Pulmonary artery endothelial cell (primary cell): Measurements from ENCODE around the gene SULF2. TPM values are rescaled to one million over a fixed set of nuclear protein-coding genes. Genes with fewer than 3 reads are reported as not detected.
"Not testable (repeated sequence)": the region's sequence is repeated elsewhere in the genome, so short reads cannot be mapped to it uniquely, and the experiment has no call there.

Source experiments
- DNase-seq: peaks from one replicate; pipeline ENCODE4 v3.0.0-alpha.2; 2011; ENCODE audit warnings: low read depth, low spot score
- total RNA-seq: library from RNA; depleted of rRNA; stranded (reverse); fragments of >200 nt; gene quantifications from 2 replicates; pipeline ENCODE4 v1.2.3, GENCODE V29; 2014

Gene SULF2
- total RNA-seq = 64.6 and 120 TPM in 2 replicates

- no peak for DNase-seq
Observed at GRCh38 chr20:47785311-47785853, at the start of gene SULF2. TSS of gene SULF2 (minus strand) at chr20:47785481. CDS start at chr20:47757363, 28,118 bp downstream.

- not testable (repeated sequence) for DNase-seq
Observed at GRCh38 chr20:47831675-47832074, 46.4 kb upstream of the SULF2 start.

- DNase-seq = not testable (repeated sequence)
Observed at GRCh38 chr20:47826716-47827115, 41.4 kb upstream of the SULF2 start.

- not testable (repeated sequence) for DNase-seq
Observed at GRCh38 chr20:47826006-47826405, 40.7 kb upstream of the SULF2 start.

- DNase-seq = no peak
Observed at GRCh38 chr20:47825011-47825762, 39.9 kb upstream of the SULF2 start.

GRCh38 chr20:47823941-47824340, 38.7 kb upstream of the SULF2 start:
- not testable (repeated sequence) for DNase-seq

GRCh38 chr20:47821481-47822100, 36.3 kb upstream of the SULF2 start:
- DNase-seq = no peak

- no peak for DNase-seq
Observed at GRCh38 chr20:47818996-47819609, 33.8 kb upstream of the SULF2 start.

GRCh38 chr20:47818466-47818865, 33.2 kb upstream of the SULF2 start:
- DNase-seq = no peak

GRCh38 chr20:47818016-47818415, 32.7 kb upstream of the SULF2 start:
- DNase-seq = no peak

- no peak for DNase-seq
Observed at GRCh38 chr20:47817573-47817972, 32.3 kb upstream of the SULF2 start.

GRCh38 chr20:47816487-47817451, 31.5 kb upstream of the SULF2 start:
- no peak for DNase-seq

GRCh38 chr20:47815866-47816265, 30.6 kb upstream of the SULF2 start:
- DNase-seq = no peak

GRCh38 chr20:47815416-47815806, 30.1 kb upstream of the SULF2 start:
- no peak for DNase-seq

GRCh38 chr20:47814632-47815415, 29.5 kb upstream of the SULF2 start:
- DNase-seq = no peak

GRCh38 chr20:47810721-47811347, 25.6 kb upstream of the SULF2 start:
- no peak for DNase-seq

GRCh38 chr20:47810116-47810677, 24.9 kb upstream of the SULF2 start:
- no peak for DNase-seq

GRCh38 chr20:47809161-47809960, 24.1 kb upstream of the SULF2 start:
- no peak for DNase-seq

GRCh38 chr20:47805951-47806350, 20.7 kb upstream of the SULF2 start:
- DNase-seq = no peak
